Suprapubic skin (tissue), 4 donors: Measurements from ENCODE around the gene SGPP1.

ENCODE experiments used
- EP300 ChIP-seq: sonication (generic); formaldehyde crosslinking; IDR thresholded peaks from one replicate; pipeline ENCODE4 v1.6.1; 2017; ENCODE audit warnings: antibody characterized with exemption
- POLR2AphosphoS5 ChIP-seq, 3 donors: sonication (generic); formaldehyde crosslinking; IDR thresholded peaks; one replicate each; pipeline ENCODE4 v1.6.1; 2017; ENCODE audit warnings: antibody characterized with exemption in 3 of 3
- TF ChIP-seq, protein P1 (sequence below), 2 donors: fragments of 200-600 bp in 1 of 2; fragments of 450-650 bp in 1 of 2; sonication (generic) in 1 of 2; IDR thresholded peaks; one replicate each; pipeline ENCODE4 v1.5.1; 2016 to 2019; ENCODE audit warnings: antibody characterized with exemption in 2 of 2, mild to moderate bottlenecking in 1 of 2, moderate library complexity in 1 of 2

DNA sequence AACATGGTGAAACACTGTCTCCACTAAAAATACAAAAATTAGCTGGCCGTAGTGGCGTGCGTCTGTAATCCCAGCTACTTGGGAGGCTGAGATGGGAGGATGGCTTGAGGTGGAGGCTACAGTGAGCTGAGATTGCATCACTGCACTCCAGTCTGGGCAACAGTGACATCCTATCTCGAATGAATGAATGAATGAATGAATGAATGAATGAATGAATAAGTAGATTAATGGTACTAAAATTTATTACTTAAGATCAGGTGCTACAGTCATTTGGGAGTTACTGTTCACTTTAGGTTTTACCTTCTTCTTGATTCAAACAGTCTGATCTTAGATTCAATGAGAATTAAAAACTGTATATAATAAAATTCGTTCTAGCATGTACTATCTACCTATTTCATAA lies 54.6 kb downstream of the SGPP1 start:
- TF ChIP-seq, protein P1, sequence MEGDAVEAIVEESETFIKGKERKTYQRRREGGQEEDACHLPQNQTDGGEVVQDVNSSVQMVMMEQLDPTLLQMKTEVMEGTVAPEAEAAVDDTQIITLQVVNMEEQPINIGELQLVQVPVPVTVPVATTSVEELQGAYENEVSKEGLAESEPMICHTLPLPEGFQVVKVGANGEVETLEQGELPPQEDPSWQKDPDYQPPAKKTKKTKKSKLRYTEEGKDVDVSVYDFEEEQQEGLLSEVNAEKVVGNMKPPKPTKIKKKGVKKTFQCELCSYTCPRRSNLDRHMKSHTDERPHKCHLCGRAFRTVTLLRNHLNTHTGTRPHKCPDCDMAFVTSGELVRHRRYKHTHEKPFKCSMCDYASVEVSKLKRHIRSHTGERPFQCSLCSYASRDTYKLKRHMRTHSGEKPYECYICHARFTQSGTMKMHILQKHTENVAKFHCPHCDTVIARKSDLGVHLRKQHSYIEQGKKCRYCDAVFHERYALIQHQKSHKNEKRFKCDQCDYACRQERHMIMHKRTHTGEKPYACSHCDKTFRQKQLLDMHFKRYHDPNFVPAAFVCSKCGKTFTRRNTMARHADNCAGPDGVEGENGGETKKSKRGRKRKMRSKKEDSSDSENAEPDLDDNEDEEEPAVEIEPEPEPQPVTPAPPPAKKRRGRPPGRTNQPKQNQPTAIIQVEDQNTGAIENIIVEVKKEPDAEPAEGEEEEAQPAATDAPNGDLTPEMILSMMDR (IDR thresholded peaks at IDR 0.05), result no peak
- TF ChIP-seq POLR2AphosphoS5 (IDR thresholded peaks at IDR 0.05) (no peak), EP300 (no peak)
